DND-41 (cell line): ENCODE results near the gene CCSAP.
"Not testable (repeated sequence)": the region's sequence is repeated elsewhere in the genome, so short reads cannot be mapped to it uniquely, and the experiment has no call there.

Source experiments
- ATAC-seq: fragments of 200-7000 bp; cut with Tn5 transposase; 3 replicates; pipeline ENCODE4 v1.9.1; 2021; ENCODE audit warnings: low read depth; ENCODE audit not compliant: insufficient read depth
- DNase-seq: peaks from one replicate; pipeline ENCODE4 v3.0.0-alpha.2; 2020
- H2AFZ ChIP-seq: 2 replicates; pipeline ENCODE4 v1.6.0; 2012; ENCODE audit warnings: low read depth, low read length
- H3K27ac ChIP-seq: 2 replicates; pipeline ENCODE4 v1.5.1; 2012; ENCODE audit warnings: low read length, inconsistent platforms
- H3K27me3 ChIP-seq: fragments of 200-600 bp; sonication (generic); 2 replicates; pipeline ENCODE4 v1.6.0; 2012; ENCODE audit warnings: low read length, mild to moderate bottlenecking, inconsistent platforms; ENCODE audit not compliant: insufficient read depth, poor library complexity
- H3K36me3 ChIP-seq: 2 replicates; pipeline ENCODE4 v1.5.1; 2012; ENCODE audit warnings: low read length, inconsistent platforms; ENCODE audit not compliant: insufficient read depth
- H3K4me1 ChIP-seq: 2 replicates; pipeline ENCODE4 v1.5.1; 2012; ENCODE audit warnings: mild to moderate bottlenecking, low read length; ENCODE audit not compliant: insufficient read depth
- H3K4me2 ChIP-seq: 2 replicates; pipeline ENCODE4 v1.6.0; 2012; ENCODE audit warnings: mild to moderate bottlenecking, moderate library complexity, low read length, inconsistent platforms; ENCODE audit not compliant: insufficient read depth
- H3K4me3 ChIP-seq, 2 experiments: fragments of 200-600 bp in 1 of 2; shearing (Covaris generic) in 1 of 2; 2 replicates each; pipeline ENCODE4 v1.5.1; 2012 to 2016; ENCODE audit warnings: inconsistent platforms in 2 of 2, low read length in 2 of 2, mild to moderate bottlenecking in 2 of 2, low read depth in 1 of 2, moderate library complexity in 1 of 2
- H3K79me2 ChIP-seq: 2 replicates; pipeline ENCODE4 v1.6.0; 2012; ENCODE audit warnings: low read length, inconsistent platforms; ENCODE audit not compliant: insufficient read depth
- H3K9ac ChIP-seq: 2 replicates; pipeline ENCODE4 v1.6.0; 2012; ENCODE audit warnings: low read depth, mild to moderate bottlenecking, inconsistent platforms, low read length, moderate library complexity
- H3K9me3 ChIP-seq: 2 replicates; pipeline ENCODE4 v1.5.1; 2012; ENCODE audit warnings: low read length, moderate library complexity, mild to moderate bottlenecking, inconsistent platforms; ENCODE audit not compliant: insufficient read depth, severe bottlenecking
- H4K20me1 ChIP-seq: 2 replicates; pipeline ENCODE4 v1.6.0; 2012; ENCODE audit warnings: low read length; ENCODE audit not compliant: insufficient read depth
- EZH2 ChIP-seq: IDR thresholded peaks from 3 replicates; pipeline ENCODE4 v1.6.1; 2012; ENCODE audit warnings: borderline replicate concordance, low read depth, mild to moderate bottlenecking, moderate library complexity, low read length, inconsistent platforms; ENCODE audit not compliant: severe bottlenecking
- TF ChIP-seq, protein P1 (sequence below): IDR thresholded peaks from 2 replicates; pipeline ENCODE4 v1.5.1; 2012; ENCODE audit warnings: borderline replicate concordance, low read length, moderate library complexity, mild to moderate bottlenecking; ENCODE audit not compliant: poor library complexity, severe bottlenecking; ENCODE audit errors: extremely low read depth

Gene CCSAP

DNA sequence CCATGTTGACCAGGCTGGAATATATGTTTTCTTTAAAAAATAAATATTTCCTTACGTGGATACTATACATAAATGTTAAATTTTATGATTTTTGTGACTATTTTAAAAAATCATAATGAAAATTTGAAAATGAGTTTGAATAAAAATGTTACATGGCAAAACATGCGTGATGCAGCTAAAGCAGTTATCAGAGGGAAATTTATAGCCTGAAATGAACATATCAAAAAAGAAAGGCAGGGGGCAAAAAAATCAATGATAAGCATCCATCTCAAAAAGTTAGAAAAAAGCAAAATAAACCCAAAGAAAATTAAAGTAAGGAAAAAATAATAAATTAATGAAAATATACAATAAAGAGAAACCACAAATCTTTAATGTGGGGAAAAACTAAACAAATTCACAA, 8.6 kb downstream of the CCSAP start:
- H3K4me1 ChIP-seq = peaks cover 25% of the 10 kb centered on the region
- H3K9ac ChIP-seq = no peak overlapping the region
- peaks cover 84% of the 10 kb centered on the region for H3K79me2 ChIP-seq
- H2AFZ ChIP-seq = no peak overlapping the region
- peaks cover 31% of the 10 kb centered on the region for H3K36me3 ChIP-seq
- ATAC-seq (no peak), DNase-seq (no peak)
- no peak for TF ChIP-seq EZH2
- TF ChIP-seq, protein P1, sequence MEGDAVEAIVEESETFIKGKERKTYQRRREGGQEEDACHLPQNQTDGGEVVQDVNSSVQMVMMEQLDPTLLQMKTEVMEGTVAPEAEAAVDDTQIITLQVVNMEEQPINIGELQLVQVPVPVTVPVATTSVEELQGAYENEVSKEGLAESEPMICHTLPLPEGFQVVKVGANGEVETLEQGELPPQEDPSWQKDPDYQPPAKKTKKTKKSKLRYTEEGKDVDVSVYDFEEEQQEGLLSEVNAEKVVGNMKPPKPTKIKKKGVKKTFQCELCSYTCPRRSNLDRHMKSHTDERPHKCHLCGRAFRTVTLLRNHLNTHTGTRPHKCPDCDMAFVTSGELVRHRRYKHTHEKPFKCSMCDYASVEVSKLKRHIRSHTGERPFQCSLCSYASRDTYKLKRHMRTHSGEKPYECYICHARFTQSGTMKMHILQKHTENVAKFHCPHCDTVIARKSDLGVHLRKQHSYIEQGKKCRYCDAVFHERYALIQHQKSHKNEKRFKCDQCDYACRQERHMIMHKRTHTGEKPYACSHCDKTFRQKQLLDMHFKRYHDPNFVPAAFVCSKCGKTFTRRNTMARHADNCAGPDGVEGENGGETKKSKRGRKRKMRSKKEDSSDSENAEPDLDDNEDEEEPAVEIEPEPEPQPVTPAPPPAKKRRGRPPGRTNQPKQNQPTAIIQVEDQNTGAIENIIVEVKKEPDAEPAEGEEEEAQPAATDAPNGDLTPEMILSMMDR = no peak
- peaks cover 26% of the 10 kb centered on the region; the same call in 1 of the 2 replicates for H4K20me1 ChIP-seq
- no peak overlapping the region for H3K27ac ChIP-seq
- peaks cover 8% of the 10 kb centered on the region for H3K9me3 ChIP-seq
- H3K4me2 ChIP-seq = no peak overlapping the region
- no peaks in the 10 kb centered on the region for H3K27me3 ChIP-seq
- H3K4me3 ChIP-seq = no peak overlapping the region

DNA sequence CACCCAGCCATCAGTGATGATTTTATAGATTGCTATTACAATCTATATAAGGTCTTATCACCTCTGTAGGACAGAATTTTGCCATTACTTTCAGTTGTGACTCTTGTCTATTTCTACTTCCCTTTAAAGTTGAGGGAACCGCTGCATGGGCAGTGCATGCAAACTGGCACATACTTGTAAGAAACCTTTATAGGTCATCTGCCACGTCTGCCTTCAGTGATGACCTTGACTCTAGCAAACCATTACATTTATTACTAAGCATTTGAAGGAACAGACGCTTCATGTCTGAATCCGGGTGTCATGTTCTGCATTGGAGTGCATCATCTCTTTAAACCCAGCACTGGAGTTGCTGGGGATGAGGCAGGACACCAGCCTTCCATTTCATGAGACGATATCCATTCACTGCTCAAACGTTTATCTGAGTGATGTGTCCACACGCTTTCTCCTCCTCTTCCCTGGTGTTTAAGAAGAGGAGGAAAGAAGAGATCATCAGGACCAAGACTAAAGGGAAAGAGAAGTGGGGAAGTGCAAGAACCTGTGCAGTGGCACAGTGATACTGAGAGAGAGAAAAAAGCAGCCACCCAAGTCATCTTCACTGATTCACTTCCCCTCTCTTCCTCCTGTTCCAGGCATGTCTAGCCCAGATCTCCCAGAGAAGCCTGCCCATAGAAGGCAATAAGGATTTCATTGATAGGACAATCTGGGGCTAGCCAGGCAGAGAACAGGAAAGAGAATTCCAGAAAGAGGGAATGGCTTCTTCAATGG, 14.1 kb downstream of the CCSAP start:
- DNase-seq = no peak
- ATAC-seq = no peak
- Histone ChIP-seq H3K36me3 (peaks cover 52% of the 10 kb centered on the region), H3K4me2 (no peak overlapping the region), H4K20me1 (peaks cover 26% of the 10 kb centered on the region; the same call in 1 of the 2 replicates), H3K79me2 (peaks cover 40% of the 10 kb centered on the region), H3K27ac (no peak overlapping the region), H2AFZ (no peak overlapping the region), H3K4me1 (no peaks in the 10 kb centered on the region), H3K4me3 (no peak overlapping the region), H3K9ac (no peak overlapping the region), H3K9me3 (no peaks in the 10 kb centered on the region), H3K27me3 (no peaks in the 10 kb centered on the region)
- TF ChIP-seq EZH2 = no peak
- TF ChIP-seq, protein P1 = no peak

DNA sequence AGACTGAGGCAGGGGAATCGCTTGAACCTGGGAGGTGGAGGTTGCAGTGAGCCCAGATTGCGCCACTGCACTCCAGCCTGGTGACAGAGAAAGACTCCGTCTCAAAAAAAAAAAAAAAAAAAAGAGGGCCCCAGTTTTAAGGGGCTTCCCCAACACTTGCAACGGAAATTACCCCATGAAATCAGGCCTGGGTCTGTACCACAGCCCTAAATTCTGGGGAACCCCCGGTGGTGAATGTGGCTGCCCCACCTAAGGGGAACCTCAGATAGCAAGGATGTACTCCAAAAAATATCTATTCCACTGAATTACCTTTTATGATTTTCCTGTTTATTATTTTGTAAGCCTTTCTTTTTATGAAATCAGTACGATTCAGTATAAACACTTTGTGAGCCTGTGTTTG, 15.1 kb downstream of the CCSAP start:
- not testable (repeated sequence) for H3K9me3 ChIP-seq, ATAC-seq, H3K9ac ChIP-seq, H2AFZ ChIP-seq, H3K27ac ChIP-seq, H3K4me2 ChIP-seq, H3K4me1 ChIP-seq, H3K4me3 ChIP-seq, H3K27me3 ChIP-seq, DNase-seq
- H3K79me2 ChIP-seq = peaks cover 36% of the 10 kb centered on the region
- peaks cover 61% of the 10 kb centered on the region for H3K36me3 ChIP-seq
- H4K20me1 ChIP-seq = peaks cover 26% of the 10 kb centered on the region; the same call in 1 of the 2 replicates

DNA sequence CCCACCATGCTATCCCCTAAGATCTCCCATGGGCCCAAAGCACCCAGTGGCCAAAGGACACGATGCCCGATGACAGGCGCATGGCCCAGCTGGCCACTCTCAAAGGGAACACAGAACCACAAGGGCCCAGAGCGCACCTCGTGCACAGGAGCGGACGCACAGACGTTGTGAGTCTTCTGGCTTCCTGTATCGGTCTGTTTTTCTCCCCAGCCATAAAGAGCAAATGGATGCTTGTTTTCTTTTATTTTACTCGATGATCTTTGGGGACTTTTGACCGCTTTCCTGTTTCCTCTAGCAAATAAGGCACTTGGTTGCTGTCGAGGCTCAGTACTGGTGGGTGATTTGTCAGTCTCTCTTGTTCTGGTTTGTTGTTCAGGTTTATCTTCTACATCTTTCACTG, 16.2 kb downstream of the CCSAP start:
- Histone ChIP-seq H3K9me3 (no peaks in the 10 kb centered on the region), H3K79me2 (peaks cover 28% of the 10 kb centered on the region), H3K27ac (no peak overlapping the region), H3K36me3 (peaks cover 72% of the 10 kb centered on the region), H2AFZ (no peak overlapping the region), H3K4me1 (no peaks in the 10 kb centered on the region), H3K4me3 (no peak overlapping the region), H3K9ac (no peak overlapping the region), H4K20me1 (peaks cover 24% of the 10 kb centered on the region; the same call in 1 of the 2 replicates), H3K4me2 (no peak overlapping the region), H3K27me3 (no peaks in the 10 kb centered on the region)
- TF ChIP-seq, protein P1 = no peak
- TF ChIP-seq EZH2 = no peak
- ATAC-seq (no peak), DNase-seq (no peak)
